RCC 7860 (cell line): ENCODE measurements around the gene APOL6.

Experiments
- DNase-seq: peaks from one replicate; pipeline ENCODE4 v3.0.0-alpha.2; 2015; ENCODE audit warnings: low spot score
- FAIRE-seq: peaks from 2 replicates; lab custom pipeline; 2012; peaks lifted over from hg19 to GRCh38; lab: Jason Lieb, UNC

The APOL6 gene

DNA sequence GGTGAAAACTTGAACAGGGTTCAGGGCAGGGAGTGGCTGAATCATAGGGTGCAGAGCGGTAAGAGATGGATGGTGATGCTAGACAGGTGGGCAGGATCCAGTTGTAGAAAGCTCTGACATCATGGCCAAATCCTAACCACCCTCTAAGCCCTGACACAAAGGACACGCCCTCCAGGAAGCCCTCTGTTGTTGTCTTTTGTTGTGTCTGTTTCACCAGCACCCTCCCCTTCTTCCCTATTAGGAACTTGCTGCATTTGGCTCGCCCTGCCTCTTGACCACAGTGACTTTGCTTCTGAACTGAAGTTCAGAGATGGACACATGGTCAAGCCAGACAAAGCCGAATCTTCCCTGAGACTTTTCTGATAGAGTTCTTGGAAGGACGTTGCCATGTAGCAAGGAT is 14.2 kb upstream of the APOL6 start:
- FAIRE-seq, result no peak

DNA sequence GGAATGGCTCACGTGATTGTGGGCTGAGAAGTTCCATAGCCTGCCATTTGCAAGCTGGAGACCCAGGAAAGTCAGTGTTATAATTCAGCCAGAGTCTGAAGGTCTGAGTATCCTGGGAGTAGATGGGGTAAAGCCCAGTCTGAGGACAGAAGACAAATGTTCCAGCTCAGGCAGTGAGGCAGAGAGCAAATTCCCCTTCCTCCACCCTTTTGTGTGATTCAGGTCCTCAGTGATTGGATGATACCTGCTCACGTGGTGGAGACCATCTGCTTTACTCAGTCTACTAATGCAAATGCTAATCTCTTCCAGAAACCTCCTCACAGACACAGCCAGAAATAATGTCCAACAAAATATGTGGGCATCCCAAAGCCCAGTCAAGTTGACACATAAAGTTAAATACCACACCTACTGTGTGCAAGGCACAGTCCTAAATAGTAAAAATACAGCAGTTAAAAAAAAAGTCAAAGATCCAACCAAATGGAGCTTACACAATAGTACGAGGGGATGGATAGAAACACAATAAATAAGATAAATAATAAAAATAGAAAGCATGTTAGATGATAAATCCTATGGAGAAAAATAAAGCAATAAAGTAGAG is 13.2 kb upstream of the APOL6 start:
- no peak for FAIRE-seq
- peak; percentile 10 for DNase-seq

More for the DNA sequence above, 14.2 kb upstream of the APOL6 start:
- no peak for DNase-seq

DNA sequence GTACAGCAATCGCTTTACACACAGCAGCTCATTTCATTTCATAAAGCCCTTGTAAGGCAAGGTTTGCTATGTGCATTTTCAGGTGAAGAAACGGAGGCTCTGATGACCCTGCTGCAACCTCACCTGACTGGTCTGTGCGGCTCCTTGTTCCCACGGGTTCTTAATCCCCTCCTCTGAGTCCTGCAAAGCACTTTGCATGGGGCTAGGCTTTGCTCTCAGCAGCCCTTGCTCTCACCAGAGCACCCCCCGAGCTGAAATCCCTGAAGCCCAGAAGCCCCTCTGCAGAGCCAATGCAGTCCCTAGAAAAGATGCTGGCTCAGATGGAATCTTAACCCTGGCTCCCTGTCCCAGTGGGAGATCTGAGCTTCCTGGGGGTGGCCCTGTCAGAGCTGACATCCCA is 11.0 kb upstream of the APOL6 start:
- no peak for DNase-seq
- FAIRE-seq, result no peak

DNA sequence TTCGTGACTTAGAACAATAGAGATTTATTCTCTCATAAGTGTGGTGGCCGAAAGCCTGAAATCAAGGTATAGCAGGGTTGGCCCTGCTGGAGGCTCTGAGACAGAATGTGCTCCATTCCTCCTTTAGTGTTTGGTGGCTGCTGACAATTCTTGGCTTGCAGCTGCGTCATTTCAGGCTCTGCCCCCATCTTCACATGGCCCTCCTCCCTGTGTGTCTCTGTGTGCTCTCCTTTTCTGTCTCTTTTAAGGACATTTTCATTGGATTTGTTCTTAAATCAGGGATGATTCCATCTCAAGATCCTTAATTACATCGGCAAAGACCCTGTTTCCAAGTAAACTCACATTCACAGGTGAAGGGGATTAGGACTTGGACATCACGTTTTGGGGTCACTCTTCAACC is 10.2 kb upstream of the APOL6 start:
- FAIRE-seq, result no peak
- no peak for DNase-seq

DNA sequence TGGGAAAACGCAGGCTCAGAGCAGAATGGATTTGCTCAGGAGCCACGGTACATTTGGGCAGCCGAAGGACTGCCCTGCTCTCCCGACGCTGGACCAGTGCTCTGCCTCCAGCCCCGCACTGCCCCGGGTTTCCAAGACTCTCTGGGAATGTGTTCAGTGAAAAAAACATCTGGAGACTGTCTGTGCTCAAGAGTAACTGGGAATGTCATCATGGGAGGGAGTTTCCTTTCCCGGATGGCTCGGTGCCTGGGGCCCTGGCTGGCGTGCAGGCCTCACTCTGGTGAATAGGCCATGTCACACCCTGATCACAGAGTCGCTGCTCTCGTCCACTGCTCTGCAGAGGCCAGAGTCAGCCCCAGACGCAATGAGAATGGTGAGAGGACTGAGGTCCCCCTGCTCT is 9.8 kb upstream of the APOL6 start:
- FAIRE-seq (no peak), DNase-seq (no peak)

DNA sequence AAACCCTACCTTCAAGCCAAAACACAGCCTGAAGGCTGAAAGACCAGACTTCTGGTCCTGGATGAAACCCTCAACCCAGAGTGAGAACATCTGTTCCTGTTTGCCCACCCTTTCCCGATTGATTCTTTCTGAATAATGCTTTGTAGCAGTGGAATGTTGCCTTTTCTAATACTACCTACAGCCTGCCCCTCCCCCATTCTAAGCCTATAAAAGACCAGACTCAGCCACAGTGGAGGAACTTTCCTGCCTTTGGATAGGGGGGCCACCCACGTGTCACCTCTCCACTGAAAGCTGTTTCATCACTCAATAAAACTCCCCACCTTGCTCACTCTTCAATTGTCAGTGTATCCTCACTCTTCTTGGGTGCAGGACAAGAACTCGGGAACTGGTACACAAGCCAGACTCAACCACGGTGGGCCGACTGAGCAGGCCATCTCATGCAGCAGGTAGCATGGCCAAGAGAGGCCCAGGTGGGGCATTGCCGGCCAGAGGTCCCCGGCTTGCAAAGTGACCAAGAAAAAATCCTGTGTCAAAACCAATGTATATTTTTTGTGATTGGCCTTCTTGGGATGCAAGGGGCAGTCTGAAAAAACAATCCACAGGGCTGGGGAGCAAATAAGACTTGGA is 6.6 kb upstream of the APOL6 start:
- FAIRE-seq (no peak), DNase-seq (no peak)

DNA sequence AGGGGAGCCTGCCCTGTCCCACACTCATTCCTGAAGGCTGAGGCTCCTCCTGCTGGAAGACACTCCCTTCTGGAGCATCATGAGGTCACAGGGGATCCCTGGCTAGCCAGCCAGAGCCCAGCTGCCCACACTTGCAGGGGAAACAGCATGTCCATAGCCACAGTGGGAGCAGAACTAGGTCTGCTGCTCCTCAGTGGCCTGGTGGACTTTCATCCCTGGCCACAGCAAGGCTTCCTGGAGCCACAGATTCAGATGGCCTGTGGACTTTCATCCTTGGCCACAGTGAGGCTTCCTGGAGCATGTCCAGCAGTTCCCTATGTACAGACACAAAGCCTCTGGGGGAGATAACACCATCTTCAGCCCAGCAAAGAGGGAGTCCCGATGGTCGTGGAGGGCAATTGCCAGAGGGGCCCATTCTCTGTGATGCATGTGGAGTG is 5.9 kb upstream of the APOL6 start:
- no peak for DNase-seq
- no peak for FAIRE-seq

DNA sequence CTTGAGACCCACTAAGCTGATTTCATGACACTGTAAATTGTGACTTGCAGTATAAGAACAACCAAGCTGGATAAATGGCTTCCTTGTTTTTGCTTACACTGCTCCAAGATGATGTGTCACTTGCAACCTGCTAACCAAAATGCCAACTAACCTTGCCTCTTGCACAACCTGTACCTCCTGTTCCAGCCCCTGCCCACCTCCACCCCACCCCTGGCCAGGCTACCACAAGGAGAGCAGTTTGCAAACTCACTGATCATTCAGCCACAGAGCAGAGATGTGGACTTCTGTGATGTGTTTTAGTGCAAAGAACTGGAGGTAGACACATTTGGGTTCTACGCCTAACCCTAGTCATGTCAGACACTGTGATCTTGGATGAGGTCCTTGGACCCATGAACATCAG is 4.3 kb upstream of the APOL6 start:
- no peak for DNase-seq
- no peak for FAIRE-seq

DNA sequence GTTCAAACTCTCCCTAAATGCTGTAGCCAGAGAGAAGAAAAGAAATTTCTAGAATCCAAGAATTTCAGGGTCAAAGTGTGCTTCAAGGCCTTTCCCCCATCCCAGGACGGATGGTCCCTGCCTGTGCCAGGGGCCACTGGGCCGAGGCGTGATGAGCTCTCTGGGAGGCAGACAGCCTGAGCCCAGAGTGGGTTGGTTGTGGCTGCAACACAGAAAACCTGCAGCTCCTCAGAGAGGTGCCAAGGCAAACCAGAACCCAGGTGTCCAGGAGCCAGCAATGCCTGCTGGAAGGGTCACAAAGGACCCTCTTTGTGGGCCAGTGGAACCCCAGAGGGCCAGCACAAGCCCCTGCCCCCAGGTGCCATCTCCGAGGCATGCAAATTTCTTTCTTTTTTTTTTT is 2.6 kb upstream of the APOL6 start:
- DNase-seq (no peak), FAIRE-seq (no peak)

DNA sequence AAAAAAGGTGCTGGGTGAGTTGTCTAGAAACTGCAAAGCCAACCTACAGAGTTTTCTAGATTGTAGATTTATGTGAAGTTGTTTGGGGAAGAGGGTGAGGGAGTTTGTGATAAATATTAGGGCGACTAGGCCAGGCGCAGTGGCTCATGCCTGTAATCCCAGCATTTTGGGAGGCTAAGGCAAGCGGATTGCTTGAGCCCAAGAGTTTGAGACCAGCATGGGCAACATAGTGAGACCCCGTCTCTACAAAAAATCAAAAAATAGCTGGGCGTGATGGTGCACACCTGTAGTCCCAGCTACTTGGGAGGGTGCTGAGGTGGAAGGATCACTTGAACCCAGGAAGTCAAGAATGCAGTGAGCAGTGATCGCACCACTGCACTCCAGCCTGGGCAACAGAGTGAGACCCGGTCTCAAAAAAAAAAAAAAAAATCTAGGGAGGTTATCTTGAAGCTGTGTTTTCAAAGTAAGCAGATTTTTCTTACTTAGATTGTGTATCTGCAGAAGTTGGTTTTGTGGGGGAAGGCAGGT is 844 bp downstream of the APOL6 start:
- no peak for DNase-seq
- no peak for FAIRE-seq

DNA sequence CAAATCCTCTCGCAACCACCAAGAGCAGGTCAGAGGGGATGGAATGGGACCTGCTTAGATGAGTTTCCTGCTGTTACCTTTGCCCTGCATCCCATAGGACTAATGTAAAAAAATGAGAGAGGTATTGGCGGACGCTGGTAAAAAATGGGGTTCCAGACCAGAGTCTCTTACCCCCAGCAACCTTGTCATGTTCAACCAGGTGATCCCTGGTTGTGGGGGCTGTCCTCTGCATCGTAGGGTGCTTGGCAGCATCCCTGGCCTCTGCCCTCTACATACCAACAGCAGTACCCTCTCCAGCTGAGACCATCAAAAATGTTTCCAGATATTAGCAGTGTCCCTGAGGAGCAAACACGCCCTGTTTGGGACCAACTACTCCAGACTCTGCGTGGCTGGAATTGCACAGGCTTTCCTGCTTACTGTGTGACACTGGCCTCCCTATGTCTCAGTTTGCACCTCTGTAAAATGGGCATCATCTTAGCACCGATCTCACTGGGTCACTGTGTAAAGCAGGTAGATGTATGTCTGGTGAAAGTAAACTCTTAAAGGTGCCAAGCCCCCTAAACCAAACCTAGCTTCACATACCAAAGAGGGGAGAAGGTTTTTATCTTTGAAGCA is 1.5 kb downstream of the APOL6 start:
- DNase-seq (no peak), FAIRE-seq (no peak)

DNA sequence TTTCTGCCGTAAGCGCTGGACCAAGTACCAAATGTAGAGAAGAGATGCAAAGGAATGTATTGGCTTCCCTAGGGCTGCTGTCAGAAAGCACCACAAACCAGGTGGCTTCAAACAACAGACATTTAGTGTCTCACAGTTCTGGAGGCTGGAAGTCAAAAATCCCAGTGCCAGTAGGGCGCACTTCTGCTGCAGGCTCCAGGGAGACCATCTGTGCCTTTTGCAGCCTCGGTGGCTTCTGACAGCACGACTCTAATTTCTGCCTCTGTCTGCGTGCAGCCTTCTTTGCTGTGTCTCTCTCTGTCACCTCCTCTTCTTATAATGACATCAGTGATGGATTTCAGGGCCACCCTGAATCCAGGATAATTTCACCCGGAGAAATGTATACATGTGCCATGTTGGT is 2.8 kb downstream of the APOL6 start:
- no peak for FAIRE-seq
- no peak for DNase-seq

DNA sequence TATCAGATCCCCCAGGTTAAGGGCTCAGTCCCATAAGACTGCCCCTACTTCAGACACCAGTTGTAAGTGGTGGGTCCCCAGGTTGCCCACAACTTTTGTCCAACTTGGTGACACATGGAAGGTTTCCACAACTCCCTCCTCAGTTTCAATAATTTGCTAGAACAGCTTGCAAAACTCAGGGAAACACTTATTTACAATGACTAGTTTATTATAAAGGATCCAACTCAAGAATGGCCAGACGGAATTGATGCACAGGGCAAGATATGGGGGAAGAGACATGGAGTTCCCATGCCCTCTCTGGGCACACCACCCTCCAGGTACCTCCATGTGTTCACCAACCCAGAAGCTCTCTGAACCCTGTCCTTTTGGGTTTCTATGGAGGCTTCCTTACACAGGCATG is 5.6 kb downstream of the APOL6 start:
- no peak for FAIRE-seq
- DNase-seq, result no peak

DNA sequence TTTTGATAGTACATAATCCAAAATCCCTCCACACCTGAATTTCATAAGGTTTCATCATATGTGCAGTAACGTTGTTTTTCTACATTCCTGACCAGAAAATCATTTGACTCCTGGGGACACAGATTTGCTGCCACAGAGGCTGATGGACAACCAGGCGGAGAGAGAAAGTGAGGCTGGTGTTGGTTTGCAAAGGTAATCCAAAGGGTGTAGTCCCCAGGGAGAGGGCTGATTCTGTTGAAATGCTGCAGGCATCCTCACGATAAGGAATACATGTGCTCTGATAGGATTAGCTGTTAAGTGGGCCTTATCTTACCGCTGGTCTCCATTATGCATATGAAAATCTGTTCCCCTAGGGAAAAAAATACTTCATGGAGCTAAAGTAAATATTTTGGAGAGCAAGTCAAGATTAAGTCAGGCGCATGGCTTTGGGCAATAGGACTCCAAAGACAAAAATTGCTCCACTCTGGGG is 8.1 kb downstream of the APOL6 start:
- no peak for FAIRE-seq
- no peak for DNase-seq

DNA sequence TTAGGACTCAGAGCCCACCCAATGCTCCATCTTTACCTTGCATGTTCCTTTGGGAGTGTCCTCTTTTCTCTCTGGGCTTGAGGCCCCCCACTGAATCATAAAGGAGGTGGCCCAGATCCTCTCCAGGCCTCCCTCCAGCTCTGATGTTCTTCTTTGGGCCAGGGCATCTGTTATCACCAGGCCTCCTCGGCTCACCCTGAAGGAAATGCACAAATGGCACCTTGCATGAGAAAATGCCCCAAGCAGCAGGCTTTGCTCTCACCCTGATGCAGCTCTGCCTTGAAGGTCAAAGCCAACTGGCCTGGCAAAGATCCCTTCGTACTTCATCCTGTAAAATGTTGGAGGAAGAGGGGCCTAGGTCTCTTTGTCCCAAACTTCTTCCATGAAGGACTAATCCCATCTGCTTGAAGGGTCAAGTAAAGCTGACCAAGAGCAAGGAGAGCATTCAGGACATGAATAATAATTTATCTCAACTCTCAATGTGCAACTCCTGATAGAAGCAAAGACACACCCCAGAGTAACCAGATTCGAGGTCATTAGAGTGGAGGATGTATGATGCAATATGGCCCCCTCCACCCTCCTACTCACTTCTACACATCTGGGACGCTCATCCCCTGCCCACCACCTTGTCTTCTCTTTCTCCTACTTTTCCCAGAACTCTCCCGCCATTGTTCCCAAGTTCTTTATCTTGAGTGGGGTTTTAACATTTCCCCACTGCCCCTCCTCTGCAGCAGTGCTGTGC is 9.5 kb downstream of the APOL6 start:
- FAIRE-seq, result no peak
- no peak for DNase-seq

DNA sequence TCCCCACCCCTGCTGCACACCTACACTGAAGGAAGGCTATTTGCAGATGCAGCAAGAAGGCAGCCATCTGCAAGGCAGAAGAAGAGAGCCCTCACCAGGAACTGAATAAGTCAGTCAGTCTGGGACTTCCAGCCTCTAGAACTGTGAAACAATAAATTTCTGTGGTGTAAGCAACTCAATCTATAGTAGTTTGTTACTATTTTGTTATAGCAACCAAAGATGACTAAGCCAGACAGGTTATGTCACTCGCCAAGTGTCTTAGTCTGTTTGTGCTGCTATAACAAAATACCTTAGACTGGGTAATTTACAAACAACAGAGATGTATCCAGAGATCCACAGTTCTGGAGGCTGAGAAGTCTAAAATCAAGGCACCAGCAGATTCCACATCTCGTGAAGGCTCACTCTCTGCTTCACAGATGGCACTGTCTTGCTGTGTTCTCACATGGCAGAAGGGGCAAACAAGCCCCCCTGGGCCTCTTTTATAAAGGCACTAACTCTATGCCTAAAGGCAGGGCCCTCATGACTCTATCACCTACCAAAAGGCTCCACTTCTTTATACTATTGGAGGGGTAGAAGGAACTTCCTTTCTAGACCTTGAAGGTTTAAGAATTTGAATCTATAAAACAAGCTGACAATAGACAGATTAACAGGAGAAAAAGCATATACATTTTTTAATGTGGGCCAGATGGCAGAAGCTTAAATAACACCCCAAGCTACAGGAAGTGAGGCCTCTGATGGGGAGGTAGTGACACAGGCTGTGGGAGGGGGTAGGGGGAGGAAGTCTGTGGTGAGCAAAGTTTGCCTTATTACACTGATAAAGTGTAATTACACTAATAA is 12.3 kb downstream of the APOL6 start:
- no peak for DNase-seq
- FAIRE-seq, result no peak

DNA sequence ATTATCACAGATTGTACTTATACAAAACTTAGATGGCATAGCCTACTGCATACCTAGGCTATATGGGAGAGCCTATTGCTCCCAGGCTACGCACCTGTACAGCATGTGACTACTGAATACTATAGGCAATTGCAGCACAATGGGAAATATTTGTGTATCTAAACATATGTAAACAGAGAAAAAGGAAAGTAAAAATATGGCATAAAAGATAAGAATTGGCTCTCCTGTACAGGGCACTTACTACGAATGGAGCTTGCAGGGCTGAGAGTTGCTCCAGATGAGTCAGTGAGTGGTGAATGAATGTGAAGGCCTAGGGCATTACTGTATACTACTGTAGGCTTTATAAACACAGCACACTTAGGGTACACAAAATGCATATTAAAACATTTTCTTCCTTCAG is 13.2 kb downstream of the APOL6 start:
- DNase-seq (no peak), FAIRE-seq (no peak)

DNA sequence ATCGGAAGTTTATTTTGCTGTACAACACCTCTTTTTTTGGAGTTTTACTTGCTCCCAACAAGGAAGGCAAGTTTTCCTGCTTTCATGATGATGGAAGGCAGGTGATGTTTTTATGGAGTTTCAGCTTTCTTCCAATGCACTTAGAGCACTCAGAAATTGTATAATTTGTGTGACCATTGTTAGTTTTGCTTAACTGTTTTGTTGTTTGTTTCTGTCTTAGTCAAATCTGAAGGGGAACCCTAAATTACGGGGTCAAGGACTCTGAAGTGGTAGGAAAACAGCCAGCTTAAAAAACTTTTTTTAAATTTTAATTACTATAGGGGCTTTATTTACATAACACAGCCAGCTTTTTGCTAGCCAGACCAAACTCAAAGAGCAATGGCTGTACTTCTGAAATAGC is 14.7 kb downstream of the APOL6 start:
- DNase-seq (no peak), FAIRE-seq (no peak)

DNA sequence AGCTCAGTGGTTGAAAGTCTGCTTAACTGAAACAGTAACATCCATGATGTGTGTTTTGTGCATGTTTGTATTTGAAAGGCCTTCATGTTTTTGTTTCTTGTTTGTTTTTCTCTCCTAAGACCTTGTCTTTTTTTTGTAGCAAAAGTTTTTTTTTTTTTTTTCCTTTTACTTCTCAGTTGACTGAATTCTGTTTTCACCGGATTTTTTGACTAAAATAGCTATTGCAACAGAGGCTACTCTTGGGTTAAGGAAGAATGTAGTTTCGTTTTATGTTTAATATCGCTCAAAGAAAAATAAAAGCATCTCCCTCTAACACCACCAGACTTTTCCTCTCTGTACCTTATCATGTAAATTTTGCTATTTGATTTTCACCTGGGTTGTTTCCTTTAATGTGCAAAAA is 15.1 kb downstream of the APOL6 start:
- FAIRE-seq, result no peak
- no peak for DNase-seq

DNA sequence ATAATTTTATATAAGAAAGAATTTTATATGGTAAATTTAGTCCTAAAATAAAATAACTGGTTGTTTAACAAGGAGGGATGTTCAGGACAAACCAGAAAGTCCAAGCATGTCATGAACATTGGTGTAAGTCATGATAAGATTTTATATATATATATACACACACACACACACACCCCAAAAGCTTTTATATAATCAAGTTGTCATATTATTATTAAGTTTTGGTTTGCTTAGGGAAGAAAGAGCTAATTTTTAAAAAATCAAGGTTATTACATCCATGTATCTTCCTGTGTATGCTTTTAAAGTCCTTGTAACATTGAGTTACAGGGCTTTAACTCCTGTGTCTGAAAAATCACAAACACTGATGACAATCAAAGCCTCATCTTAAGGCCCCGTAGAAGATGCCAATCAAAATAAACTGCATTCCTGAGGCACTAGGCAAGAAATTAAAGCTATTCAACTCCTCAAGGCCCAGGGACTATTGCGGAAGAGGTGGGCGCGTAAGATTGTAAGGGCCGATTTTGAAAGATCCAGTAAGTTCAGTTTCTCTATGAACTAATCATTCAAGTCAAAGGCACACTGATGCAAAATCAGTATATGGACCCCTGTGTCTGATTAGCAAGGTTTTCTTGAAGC is 16.8 kb downstream of the APOL6 start:
- DNase-seq (no peak), FAIRE-seq (no peak)
